NCI-H2029 treated with DMSO at 0.1 percent for 48 hours (cell line): Measurements from ENCODE around the gene UBASH3B.
A peak's percentile ranks its signal among the peaks of the same experiment; 100 is the strongest.

ENCODE experiments used
- DNase-seq: peaks from one replicate; lab custom pipeline; 2025; lab: John Stamatoyannopoulos, UW

The UBASH3B gene

GRCh38 chr11:122755409-122755808, 99.9 kb downstream of the UBASH3B start:
- no peak for DNase-seq

GRCh38 chr11:122755941-122756340, 100.4 kb downstream of the UBASH3B start:
- no peak for DNase-seq

- DNase-seq, result no peak
Observed at GRCh38 chr11:122756417-122756816, 100.9 kb downstream of the UBASH3B start.

GRCh38 chr11:122757201-122757600, 101.7 kb downstream of the UBASH3B start:
- DNase-seq, result no peak

- no peak for DNase-seq
Observed at GRCh38 chr11:122758339-122758738, 102.8 kb downstream of the UBASH3B start.

GRCh38 chr11:122758974-122759373, 103.5 kb downstream of the UBASH3B start:
- DNase-seq, result peak; percentile 35

- DNase-seq, result no peak
Observed at GRCh38 chr11:122763108-122763507, 107.6 kb downstream of the UBASH3B start.

- no peak for DNase-seq
Observed at GRCh38 chr11:122764371-122765090, 109.0 kb downstream of the UBASH3B start.

GRCh38 chr11:122765487-122766131, 110.1 kb downstream of the UBASH3B start:
- no peak for DNase-seq

GRCh38 chr11:122769126-122769780, 113.7 kb downstream of the UBASH3B start:
- DNase-seq, result no peak

- DNase-seq, result no peak
Observed at GRCh38 chr11:122772945-122773344, 117.4 kb downstream of the UBASH3B start.

- DNase-seq, result no peak
Observed at GRCh38 chr11:122773781-122774266, 118.3 kb downstream of the UBASH3B start.

- no peak for DNase-seq
Observed at GRCh38 chr11:122775675-122776271, 120.3 kb downstream of the UBASH3B start.

GRCh38 chr11:122776546-122776945, 121.0 kb downstream of the UBASH3B start:
- no peak for DNase-seq

- no peak for DNase-seq
Observed at GRCh38 chr11:122777343-122777742, 121.8 kb downstream of the UBASH3B start.

- no peak for DNase-seq
Observed at GRCh38 chr11:122778148-122778547, 122.6 kb downstream of the UBASH3B start.

GRCh38 chr11:122779047-122779629, 123.6 kb downstream of the UBASH3B start:
- no peak for DNase-seq

GRCh38 chr11:122780296-122780949, 124.9 kb downstream of the UBASH3B start:
- no peak for DNase-seq

- DNase-seq, result peak; percentile 54
Observed at GRCh38 chr11:122781378-122782195, 126.1 kb downstream of the UBASH3B start.

- no peak for DNase-seq
Observed at GRCh38 chr11:122782222-122782621, 126.7 kb downstream of the UBASH3B start.
